Cardiac fibroblast (primary cell): Measurements from ENCODE around the gene CPE.

Source experiments
- DNase-seq, 2 donors: peaks; one replicate each; pipeline versions ENCODE4 v3.0.0 to v3.0.0-alpha.2; 2010; ENCODE audit warnings: low read depth in 2 of 2
- H3K4me3 ChIP-seq, 2 donors: replicated peaks in 1 of 2; 1 replicate in 1 of 2; 2 replicates in 1 of 2; pipeline ENCODE4 v1.5.1; 2011; ENCODE audit warnings: low read depth in 2 of 2, low read length in 2 of 2, mild to moderate bottlenecking in 2 of 2, moderate library complexity in 1 of 2
- TF ChIP-seq, protein P1 (sequence below): IDR thresholded peaks from one replicate; pipeline ENCODE4 v1.5.1; 2011; ENCODE audit warnings: low read depth, mild to moderate bottlenecking, low read length, inconsistent platforms

CPE gene

DNA sequence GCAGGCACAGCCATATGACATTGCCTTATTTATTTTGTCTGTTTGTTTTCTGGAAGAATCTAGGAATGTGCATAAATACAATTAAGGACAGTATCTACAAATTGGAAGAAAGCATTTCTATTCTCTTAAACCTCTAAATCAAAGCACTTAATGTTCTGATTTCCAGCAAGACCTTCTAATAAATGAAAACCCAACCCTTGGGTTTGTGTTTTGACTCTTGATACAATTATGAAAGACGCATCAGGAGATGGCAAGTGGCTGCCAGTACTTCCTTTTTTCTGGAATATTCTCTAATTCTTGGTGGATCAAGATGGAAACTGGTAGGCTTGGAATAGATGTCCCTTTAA, 437 bp upstream of the CPE start:
- H3K4me3 ChIP-seq, result peak overlapping the region; percentile 54 to 57
- TF ChIP-seq, protein P1, sequence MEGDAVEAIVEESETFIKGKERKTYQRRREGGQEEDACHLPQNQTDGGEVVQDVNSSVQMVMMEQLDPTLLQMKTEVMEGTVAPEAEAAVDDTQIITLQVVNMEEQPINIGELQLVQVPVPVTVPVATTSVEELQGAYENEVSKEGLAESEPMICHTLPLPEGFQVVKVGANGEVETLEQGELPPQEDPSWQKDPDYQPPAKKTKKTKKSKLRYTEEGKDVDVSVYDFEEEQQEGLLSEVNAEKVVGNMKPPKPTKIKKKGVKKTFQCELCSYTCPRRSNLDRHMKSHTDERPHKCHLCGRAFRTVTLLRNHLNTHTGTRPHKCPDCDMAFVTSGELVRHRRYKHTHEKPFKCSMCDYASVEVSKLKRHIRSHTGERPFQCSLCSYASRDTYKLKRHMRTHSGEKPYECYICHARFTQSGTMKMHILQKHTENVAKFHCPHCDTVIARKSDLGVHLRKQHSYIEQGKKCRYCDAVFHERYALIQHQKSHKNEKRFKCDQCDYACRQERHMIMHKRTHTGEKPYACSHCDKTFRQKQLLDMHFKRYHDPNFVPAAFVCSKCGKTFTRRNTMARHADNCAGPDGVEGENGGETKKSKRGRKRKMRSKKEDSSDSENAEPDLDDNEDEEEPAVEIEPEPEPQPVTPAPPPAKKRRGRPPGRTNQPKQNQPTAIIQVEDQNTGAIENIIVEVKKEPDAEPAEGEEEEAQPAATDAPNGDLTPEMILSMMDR, result no peak
- DNase-seq, result no peak

DNA sequence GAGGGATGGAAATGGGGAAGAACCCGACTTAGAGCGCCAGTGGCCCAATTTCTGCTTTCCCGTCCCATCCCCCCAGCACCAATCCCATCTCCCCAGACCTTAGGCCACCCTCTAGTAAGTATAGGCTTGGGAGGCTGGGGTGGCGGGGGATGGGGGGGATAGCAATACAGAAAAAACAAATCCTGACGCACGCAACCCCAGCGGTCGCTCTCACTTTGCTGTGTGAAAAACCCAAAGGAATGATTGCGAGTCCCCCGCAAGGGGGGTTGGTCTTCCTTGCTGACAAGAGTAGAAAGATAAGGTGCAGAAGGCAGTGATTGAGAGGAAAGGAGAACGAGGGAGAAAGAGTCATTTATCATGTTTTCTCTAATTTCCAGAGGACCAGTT, 863 bp downstream of the CPE start:
- peak overlapping the region in 1 of 2 donors; percentile 52 for H3K4me3 ChIP-seq
- TF ChIP-seq, protein P1, result no peak
- DNase-seq, result peak in 1 of 2 donors; percentile 21

DNA sequence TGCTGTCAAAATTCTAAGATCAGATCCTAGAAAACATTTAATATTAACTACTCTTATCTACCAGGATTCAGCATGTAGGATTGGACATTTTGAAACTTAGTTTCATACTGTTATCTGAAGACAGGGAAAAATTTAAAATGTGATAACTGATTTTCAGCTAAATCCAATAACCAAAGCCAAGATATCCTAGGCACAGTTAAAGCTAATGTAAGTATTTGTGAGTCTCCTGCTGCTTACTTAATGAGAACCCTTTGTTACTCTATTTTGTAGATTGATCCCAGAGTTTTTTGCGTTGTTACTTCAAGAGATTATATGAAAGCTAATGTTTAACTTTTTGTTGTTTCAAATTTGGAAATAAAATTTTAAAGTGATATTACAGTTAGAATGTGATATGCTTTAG, 2.0 kb downstream of the CPE start:
- TF ChIP-seq, protein P1, result no peak
- H3K4me3 ChIP-seq, result no peak overlapping the region
- no peak for DNase-seq

DNA sequence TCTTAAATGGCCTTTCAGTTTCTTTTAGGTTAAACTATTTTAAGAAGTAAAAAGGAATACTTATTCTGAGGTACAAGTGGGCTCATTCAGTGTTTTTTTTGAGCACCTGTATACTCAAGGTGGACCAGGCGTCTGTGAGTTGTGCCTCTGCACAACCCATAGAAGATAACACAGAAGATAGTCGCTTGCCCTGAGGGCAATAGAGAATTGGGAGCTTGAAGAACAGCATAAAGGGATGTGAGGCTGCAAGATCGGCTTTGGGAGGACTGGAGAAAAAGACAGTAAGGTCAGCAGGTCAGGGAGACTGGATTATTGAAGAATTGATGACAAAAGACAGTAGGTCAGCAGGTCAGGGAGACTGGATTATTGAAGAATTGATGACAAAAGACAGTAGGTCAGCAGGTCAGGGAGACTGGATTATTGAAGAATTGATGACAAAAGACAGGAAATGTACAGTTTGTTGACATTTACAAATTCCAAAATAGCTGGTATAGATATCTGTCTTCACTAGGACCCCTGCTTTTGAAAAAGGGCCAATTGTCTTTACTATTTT, 3.1 kb downstream of the CPE start:
- no peak overlapping the region for H3K4me3 ChIP-seq
- DNase-seq, result no peak
- TF ChIP-seq, protein P1, result no peak

DNA sequence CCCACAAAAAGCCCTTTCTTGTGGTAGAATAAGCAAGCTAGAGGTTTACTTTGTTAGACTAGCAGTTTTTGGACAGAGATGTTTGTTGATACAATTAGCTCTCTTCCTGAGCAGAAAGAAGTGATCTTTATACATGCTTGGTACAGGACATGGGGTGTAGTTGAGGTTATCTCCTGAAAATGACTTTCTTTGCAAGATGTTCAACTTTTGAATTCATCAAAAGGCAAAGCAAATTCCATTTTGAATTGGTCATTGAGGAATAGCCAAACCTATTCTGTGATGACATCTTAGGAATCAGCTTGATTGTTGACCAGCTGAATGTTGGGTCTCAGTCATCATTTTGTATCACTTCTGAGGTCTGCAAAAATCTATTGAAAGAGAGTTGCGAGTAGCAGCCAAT, 3.8 kb downstream of the CPE start:
- TF ChIP-seq, protein P1, result no peak
- DNase-seq, result no peak

DNA sequence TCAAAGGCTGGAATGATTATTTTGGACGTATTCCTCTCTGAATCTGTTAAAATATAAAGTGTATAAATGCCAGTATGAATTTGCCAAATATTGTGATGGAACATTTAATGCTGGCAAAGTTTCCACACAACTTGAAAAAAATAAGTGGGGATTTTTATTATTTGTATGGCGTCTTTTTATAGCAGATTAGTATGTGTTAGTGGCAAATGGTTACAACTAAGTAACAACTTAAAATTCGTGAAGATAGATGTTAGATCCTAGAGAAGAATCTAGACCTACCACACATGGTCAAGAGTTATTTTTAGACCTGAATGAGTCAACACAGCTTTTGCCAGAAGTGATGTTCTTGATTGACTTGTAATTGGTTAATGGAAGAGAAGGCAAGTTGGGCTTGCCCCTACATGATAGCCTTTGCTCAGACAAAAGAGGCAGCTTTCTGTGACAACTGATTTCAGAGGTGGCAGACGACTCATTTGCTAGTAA, 4.8 kb downstream of the CPE start:
- TF ChIP-seq, protein P1, result no peak
- H3K4me3 ChIP-seq, result no peak overlapping the region
- DNase-seq, result no peak

More for the DNA sequence above, 3.8 kb downstream of the CPE start:
- no peak overlapping the region for H3K4me3 ChIP-seq

DNA sequence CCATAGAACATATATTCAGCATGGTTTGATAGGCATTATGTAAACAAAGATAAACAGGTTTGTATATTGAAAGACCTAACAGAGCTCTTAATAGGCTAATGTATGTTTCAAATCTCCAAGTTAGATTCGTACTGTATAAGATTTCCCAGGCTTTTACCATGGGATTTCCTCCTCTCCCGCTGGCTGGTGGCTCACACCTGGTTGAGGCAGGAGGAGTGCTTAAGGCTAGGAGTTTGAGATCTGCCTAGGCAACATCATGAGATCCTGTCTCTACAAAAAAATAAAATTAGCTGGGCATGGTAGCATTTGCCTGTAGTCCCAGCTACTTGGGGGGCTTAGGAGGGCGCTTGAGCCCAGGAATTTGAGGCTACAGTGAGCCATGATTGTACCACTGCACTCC, 5.4 kb downstream of the CPE start:
- TF ChIP-seq, protein P1, result no peak
- no peak overlapping the region for H3K4me3 ChIP-seq
- DNase-seq, result no peak
